Neural progenitor cell (in vitro differentiated cells): ENCODE results near the gene WNT6. TPM values are rescaled to one million over a fixed set of nuclear protein-coding genes. Genes with fewer than 3 reads are reported as not detected.

ENCODE experiments used
- DNase-seq: peaks from one replicate; pipeline ENCODE4 v3.0.0-alpha.2; 2016; ENCODE audit warnings: low spot score
- H2AFZ ChIP-seq: fragments of 200-600 bp; sonication (generic); replicated peaks from 2 replicates; pipeline ENCODE4 v1.6.1; 2016; ENCODE audit warnings: antibody characterized with exemption
- H3F3A ChIP-seq: fragments of 200-600 bp; sonication (generic); 2 replicates; pipeline ENCODE4 v1.6.1; 2016; ENCODE audit warnings: antibody characterized with exemption, low read depth
- H3K27ac ChIP-seq: fragments of 200-600 bp; sonication (generic); 2 replicates; pipeline ENCODE4 v1.5.1; 2016; ENCODE audit warnings: mild to moderate bottlenecking
- H3K27me3 ChIP-seq: fragments of 200-600 bp; sonication (generic); 2 replicates; pipeline ENCODE4 v1.6.1; 2016; ENCODE audit warnings: mild to moderate bottlenecking, moderate library complexity
- H3K36me3 ChIP-seq: fragments of 200-600 bp; sonication (generic); 2 replicates; pipeline ENCODE4 v1.5.1; 2016
- H3K4me1 ChIP-seq: fragments of 200-600 bp; sonication (generic); 2 replicates; pipeline ENCODE4 v1.6.1; 2016; ENCODE audit warnings: mixed run types
- H3K4me2 ChIP-seq: fragments of 200-600 bp; sonication (generic); 2 replicates; pipeline ENCODE4 v1.6.1; 2016
- H3K4me3 ChIP-seq: fragments of 200-600 bp; sonication (generic); 2 replicates; pipeline ENCODE4 v1.5.1; 2016
- H3K79me2 ChIP-seq: fragments of 200-600 bp; sonication (generic); 2 replicates; pipeline ENCODE4 v1.6.1; 2016; ENCODE audit warnings: low read depth
- H3K9ac ChIP-seq: fragments of 200-600 bp; sonication (generic); 2 replicates; pipeline ENCODE4 v1.6.1; 2016
- H3K9me3 ChIP-seq: fragments of 200-600 bp; sonication (generic); 2 replicates; pipeline ENCODE4 v1.5.1; 2016; ENCODE audit warnings: low read depth
- H4K20me1 ChIP-seq: fragments of 200-600 bp; sonication (generic); 2 replicates; pipeline ENCODE4 v1.6.1; 2016; ENCODE audit warnings: low read depth
- H3K27ac Mint-ChIP-seq: 3 replicates; pipeline ENCODE4 v1.8.0; 2021; ENCODE audit warnings: mixed read lengths
- H3K27me3 Mint-ChIP-seq: 2 replicates; pipeline ENCODE4 v1.8.0; 2022; ENCODE audit warnings: low read depth, mild to moderate bottlenecking, inconsistent platforms, moderate library complexity, mixed read lengths; ENCODE audit not compliant: insufficient read depth
- H3K36me3 Mint-ChIP-seq: 3 replicates; pipeline ENCODE4 v1.8.0; 2021; ENCODE audit warnings: mixed read lengths
- H3K4me1 Mint-ChIP-seq: 3 replicates; pipeline ENCODE4 v1.8.0; 2021; ENCODE audit warnings: mixed read lengths
- H3K4me3 Mint-ChIP-seq: 3 replicates; pipeline ENCODE4 v1.8.0; 2021; ENCODE audit warnings: mild to moderate bottlenecking, moderate library complexity, mixed read lengths
- H3K9me3 Mint-ChIP-seq: 3 replicates; pipeline ENCODE4 v1.8.0; 2020; ENCODE audit warnings: mixed read lengths
- EZH2 ChIP-seq: fragments of 200-600 bp; sonication (generic); IDR thresholded peaks from 2 replicates; pipeline ENCODE4 v1.6.1; 2017; ENCODE audit warnings: antibody characterized with exemption, mild to moderate bottlenecking, moderate library complexity
- EZH2phosphoT487 ChIP-seq: fragments of 200-600 bp; sonication (generic); IDR thresholded peaks from 2 replicates; pipeline ENCODE4 v1.6.1; 2017; ENCODE audit warnings: antibody characterized with exemption
- total RNA-seq: library from RNA; depleted of rRNA; stranded (reverse); fragments of >200 nt; gene quantifications from 2 replicates; pipeline ENCODE4 v1.2.3, GENCODE V29; 2015; ENCODE audit warnings: low replicate concordance
- TF ChIP-seq, protein P1 (sequence below): fragments of 200-600 bp; sonication (generic); IDR thresholded peaks from 2 replicates; pipeline ENCODE4 v1.5.1; 2017; ENCODE audit warnings: antibody characterized with exemption, mild to moderate bottlenecking

WNT6 gene
- total RNA-seq, 1 donor from 2014 or later, result not detected

DNA sequence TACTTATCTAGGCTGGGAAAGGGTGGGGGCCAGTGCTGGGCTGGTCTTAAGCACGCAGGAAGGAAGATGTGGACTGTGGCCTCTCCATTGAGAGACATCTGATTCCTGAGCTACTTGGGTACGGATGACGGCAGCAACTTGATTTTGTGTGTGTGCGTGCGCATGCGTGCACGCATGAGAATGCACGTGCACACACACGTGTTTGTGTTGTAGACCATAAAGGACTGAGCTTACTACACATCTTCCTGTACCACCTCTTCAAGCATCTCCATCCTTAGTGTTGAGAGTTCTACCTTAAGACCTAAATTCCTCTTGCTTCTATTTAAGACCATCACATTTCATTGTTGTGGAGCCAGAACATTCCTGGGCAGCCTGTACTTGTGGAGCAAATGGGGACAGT is 9.5 kb downstream of the WNT6 start:
- Histone ChIP-seq H3K36me3 (no peaks in the 10 kb centered on the region), H3K4me2 (no peak overlapping the region), H3K79me2 (no peaks in the 10 kb centered on the region), H3K9ac (no peak overlapping the region), H3K9me3 (no peaks in the 10 kb centered on the region), H3K27me3 (peaks cover 100% of the 10 kb centered on the region), H3K4me3 (no peak overlapping the region), H2AFZ (no peak overlapping the region), H4K20me1 (peaks cover 25% of the 10 kb centered on the region), H3F3A (no peaks in the 10 kb centered on the region), H3K27ac (no peak overlapping the region), H3K4me1 (peaks cover 10% of the 10 kb centered on the region)
- no peak for DNase-seq
- no peaks in the 10 kb centered on the region for H3K36me3 Mint-ChIP-seq
- TF ChIP-seq EZH2, result no peak
- no peak for TF ChIP-seq EZH2phosphoT487
- TF ChIP-seq, protein P1, sequence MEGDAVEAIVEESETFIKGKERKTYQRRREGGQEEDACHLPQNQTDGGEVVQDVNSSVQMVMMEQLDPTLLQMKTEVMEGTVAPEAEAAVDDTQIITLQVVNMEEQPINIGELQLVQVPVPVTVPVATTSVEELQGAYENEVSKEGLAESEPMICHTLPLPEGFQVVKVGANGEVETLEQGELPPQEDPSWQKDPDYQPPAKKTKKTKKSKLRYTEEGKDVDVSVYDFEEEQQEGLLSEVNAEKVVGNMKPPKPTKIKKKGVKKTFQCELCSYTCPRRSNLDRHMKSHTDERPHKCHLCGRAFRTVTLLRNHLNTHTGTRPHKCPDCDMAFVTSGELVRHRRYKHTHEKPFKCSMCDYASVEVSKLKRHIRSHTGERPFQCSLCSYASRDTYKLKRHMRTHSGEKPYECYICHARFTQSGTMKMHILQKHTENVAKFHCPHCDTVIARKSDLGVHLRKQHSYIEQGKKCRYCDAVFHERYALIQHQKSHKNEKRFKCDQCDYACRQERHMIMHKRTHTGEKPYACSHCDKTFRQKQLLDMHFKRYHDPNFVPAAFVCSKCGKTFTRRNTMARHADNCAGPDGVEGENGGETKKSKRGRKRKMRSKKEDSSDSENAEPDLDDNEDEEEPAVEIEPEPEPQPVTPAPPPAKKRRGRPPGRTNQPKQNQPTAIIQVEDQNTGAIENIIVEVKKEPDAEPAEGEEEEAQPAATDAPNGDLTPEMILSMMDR, result no peak
- H3K27ac Mint-ChIP-seq, result no peak overlapping the region
- peaks cover 3% of the 10 kb centered on the region for H3K4me1 Mint-ChIP-seq
- H3K4me3 Mint-ChIP-seq, result no peak overlapping the region
- peaks cover 80% of the 10 kb centered on the region for H3K27me3 Mint-ChIP-seq
- H3K9me3 Mint-ChIP-seq, result peaks cover 4% of the 10 kb centered on the region

DNA sequence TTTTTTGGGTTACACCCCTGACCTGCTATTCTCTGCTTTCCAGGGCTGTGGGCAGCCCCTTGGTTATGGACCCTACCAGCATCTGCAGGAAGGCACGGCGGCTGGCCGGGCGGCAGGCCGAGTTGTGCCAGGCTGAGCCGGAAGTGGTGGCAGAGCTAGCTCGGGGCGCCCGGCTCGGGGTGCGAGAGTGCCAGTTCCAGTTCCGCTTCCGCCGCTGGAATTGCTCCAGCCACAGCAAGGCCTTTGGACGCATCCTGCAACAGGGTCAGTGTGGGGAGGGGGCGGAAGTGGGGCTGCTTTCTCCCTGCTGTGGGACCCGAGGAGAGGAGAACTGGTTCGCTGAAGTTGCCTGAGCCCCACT is 11.4 kb downstream of the WNT6 start:
- peaks cover 8% of the 10 kb centered on the region for H3K4me1 ChIP-seq
- H3K27me3 ChIP-seq, result peaks cover 100% of the 10 kb centered on the region
- no peaks in the 10 kb centered on the region for H3F3A ChIP-seq
- no peak overlapping the region for H2AFZ ChIP-seq
- no peak overlapping the region for H3K9ac ChIP-seq
- no peak for DNase-seq
- H4K20me1 ChIP-seq, result peaks cover 35% of the 10 kb centered on the region
- H3K4me3 ChIP-seq, result no peak overlapping the region
- no peak overlapping the region for H3K4me2 ChIP-seq
- Mint-ChIP-seq H3K27ac (no peak overlapping the region), H3K4me1 (peaks cover 3% of the 10 kb centered on the region), H3K27me3 (peaks cover 84% of the 10 kb centered on the region), H3K4me3 (no peak overlapping the region), H3K9me3 (peaks cover 4% of the 10 kb centered on the region), H3K36me3 (no peaks in the 10 kb centered on the region)
- no peak for TF ChIP-seq EZH2
- TF ChIP-seq EZH2phosphoT487, result no peak
- TF ChIP-seq, protein P1, result no peak
- H3K36me3 ChIP-seq, result no peaks in the 10 kb centered on the region
- H3K27ac ChIP-seq, result no peak overlapping the region
- H3K9me3 ChIP-seq, result no peaks in the 10 kb centered on the region
- no peaks in the 10 kb centered on the region for H3K79me2 ChIP-seq

DNA sequence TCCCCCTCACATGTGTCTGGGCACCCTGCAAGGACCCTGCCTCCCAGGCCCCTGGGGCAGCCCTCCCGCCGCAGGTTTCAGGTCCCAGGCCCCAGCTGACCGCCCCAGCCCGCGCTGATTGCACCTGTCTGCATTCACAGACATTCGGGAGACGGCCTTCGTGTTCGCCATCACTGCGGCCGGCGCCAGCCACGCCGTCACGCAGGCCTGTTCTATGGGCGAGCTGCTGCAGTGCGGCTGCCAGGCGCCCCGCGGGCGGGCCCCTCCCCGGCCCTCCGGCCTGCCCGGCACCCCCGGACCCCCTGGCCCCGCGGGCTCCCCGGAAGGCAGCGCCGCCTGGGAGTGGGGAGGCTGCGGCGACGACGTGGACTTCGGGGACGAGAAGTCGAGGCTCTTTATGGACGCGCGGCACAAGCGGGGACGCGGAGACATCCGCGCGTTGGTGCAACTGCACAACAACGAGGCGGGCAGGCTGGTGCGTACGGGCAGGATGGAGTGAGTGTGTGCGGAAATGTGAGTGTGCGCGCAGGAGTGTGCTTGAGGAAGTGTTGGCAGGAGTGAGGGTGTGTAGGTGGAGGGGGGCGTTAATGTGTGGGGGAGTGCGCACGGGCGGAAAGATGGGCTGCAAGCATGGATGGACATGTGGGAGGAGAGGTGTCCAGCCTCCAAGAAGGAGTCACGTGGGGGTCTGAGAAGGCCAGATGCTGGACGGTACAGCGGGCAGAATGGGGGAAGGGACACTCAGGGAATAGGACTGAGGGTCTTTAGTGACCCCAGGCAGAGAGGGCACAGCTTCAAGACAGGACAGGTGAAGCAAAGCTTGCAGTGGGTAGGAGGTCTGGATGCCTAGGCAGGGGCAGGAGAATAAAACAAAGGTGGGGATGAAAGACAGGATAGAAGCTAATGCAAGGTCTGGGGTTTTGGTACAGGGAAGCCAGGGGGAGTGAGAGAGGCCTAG is 12.0 kb downstream of the WNT6 start:
- Histone ChIP-seq H3K4me1 (peaks cover 8% of the 10 kb centered on the region), H3K36me3 (no peaks in the 10 kb centered on the region), H3K4me2 (peak overlapping the region; percentile 53), H3K27ac (no peak overlapping the region), H3K4me3 (no peak overlapping the region), H3K9ac (no peak overlapping the region), H3K79me2 (no peaks in the 10 kb centered on the region), H2AFZ (no peak overlapping the region), H3F3A (no peaks in the 10 kb centered on the region), H3K9me3 (no peaks in the 10 kb centered on the region), H4K20me1 (peaks cover 40% of the 10 kb centered on the region), H3K27me3 (peaks cover 100% of the 10 kb centered on the region)
- H3K36me3 Mint-ChIP-seq, result no peaks in the 10 kb centered on the region
- H3K27me3 Mint-ChIP-seq, result peaks cover 85% of the 10 kb centered on the region
- peak overlapping the region; percentile 63 for H3K4me3 Mint-ChIP-seq
- TF ChIP-seq EZH2phosphoT487 (peak; percentile 82), EZH2 (peak; percentile 95)
- TF ChIP-seq, protein P1, result no peak
- H3K4me1 Mint-ChIP-seq, result peaks cover 3% of the 10 kb centered on the region
- peaks cover 4% of the 10 kb centered on the region for H3K9me3 Mint-ChIP-seq
- no peak for DNase-seq
- H3K27ac Mint-ChIP-seq, result no peak overlapping the region
